HG02938 (cell line): ENCODE results near the gene BID.
"Not testable (repeated sequence)": the region's sequence is repeated elsewhere in the genome, so short reads cannot be mapped to it uniquely, and the experiment has no call there.

Experiments used
- ATAC-seq: cut with Tn5 transposase; IDR thresholded peaks from one replicate; pipeline ENCODE4 v1.9.1; 2021; ENCODE audit warnings: mild to moderate bottlenecking, moderate library complexity; ENCODE audit not compliant: unreplicated experiment

BID gene

DNA sequence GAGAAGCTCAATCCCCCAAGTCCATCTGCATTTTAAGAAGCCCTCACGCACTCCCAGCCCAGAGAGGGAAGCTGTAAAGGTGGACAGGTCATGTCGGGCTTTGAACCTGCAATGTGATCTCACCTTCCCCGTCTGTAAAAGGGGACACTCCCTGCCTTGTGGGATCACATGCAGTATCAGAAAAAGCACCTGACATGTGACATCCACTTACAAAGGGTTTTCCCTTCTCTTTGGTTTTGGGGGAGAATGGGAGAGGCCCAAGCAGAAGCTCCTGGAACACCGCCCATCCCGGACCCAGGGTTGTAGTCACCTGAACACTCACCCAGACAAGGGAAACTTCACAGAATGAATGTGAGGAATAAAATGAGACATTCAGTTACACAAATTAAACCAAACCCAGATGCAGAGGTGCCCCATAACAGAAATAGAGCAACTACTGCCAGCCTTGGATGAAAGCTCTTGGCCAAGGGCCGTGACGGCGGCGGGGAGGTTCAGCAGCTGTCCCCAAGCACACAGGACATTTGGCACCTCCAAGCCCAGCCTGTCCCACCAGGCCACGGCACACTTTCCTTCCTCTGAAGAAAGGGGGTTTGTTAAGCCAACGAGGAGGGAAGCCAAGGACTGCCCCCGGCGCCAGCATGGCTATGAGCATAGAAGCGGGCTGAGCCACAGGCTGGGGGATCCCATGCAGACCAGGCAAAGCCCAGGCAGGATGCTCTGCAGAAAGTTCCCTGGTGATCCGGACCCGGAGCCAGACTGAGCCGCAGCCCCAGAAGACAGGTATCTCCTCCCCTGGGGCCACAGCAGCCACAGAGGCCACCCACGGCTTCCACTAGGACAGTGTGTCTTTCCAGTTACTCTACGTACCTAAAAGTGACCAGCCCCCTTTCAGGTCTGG is 3.8 kb downstream of the BID start:
- no peak for ATAC-seq

- no peak for ATAC-seq
These were observed 4.6 kb downstream of the BID start for GRCh38 chr22:17769716-17770082.

GRCh38 chr22:17769013-17769715 is 5.1 kb downstream of the BID start:
- no peak for ATAC-seq

DNA sequence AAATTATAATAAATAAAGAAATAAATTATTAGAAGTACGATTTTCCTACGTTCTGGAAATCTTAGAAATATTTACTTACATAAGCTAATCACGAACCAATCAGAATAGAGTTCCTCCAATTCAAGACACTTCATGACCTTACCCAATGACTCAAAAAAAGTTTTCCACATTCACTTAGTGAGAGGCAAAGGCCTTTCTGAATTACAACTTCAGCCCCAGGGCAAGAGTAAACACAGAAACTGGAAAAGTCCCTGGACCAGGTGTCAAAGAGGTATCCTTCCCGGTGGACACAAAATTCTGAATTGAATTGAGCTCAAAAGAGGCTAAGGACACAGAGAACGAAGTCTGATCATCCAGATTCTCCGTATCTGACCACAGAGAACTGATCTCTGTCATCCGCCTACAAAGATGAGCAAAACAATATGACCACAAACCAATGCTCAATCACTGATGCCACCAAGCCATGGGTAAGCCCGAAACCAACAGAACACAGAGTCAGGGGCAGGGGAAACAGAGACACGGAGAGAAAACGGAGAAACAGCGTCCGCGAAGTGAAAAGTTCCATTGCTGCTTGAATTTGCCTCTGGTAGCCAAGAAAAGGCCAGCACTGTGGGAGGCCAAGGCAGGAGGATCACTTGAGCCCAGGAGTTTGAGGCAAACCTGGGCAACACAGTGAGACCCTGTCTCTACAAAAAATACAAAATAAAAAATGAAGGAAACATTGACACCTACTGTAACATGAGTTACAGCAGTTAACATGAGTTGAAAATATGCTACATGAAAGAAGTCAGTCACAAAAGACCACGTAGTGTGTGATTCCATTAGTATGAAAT is 6.8 kb downstream of the BID start:
- ATAC-seq: peak; percentile 73

- not testable (repeated sequence) for ATAC-seq
These were observed 9.4 kb downstream of the BID start for GRCh38 chr22:17764852-17765251.

DNA sequence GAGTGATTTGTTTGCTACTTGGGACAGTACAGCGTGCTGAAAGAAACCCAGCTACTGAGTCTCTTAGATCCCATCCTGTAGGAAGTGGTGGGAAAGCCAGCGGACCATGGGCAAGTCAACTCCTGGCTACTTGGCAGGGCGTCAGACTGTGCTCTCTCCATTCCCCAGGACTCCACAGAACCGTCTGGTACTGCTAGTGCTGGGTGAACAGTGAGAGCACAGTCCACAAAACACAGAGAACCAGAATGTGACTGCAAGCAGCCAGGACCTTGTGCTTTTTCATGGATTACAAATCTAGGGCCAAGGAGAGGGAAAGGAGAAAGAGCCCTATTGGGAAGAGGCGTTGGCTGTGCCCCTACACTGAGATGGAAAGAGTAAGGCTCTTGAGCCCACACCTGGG is 10.2 kb downstream of the BID start:
- no peak for ATAC-seq

DNA sequence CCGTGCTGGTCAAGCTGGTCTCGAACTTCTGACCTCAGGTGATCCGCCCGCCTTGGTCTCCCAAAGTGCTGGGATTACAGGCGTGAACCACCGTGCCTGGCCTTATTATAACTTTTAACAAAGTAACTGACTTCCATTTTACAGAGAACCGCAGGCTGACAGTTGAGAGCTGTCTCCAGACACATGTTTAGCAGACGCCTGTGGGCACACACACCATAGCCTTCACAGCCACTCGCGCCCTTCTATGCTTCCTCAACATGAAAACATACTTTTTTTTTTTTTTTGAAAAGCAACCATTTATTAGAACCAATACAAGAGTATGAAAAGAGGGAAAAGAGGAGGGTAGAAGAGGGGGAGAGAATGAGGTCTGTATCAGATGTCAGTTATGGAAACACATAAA is 10.8 kb downstream of the BID start:
- ATAC-seq: not testable (repeated sequence)

- no peak for ATAC-seq
These were observed 13.2 kb downstream of the BID start for GRCh38 chr22:17761138-17761488.

GRCh38 chr22:17754233-17754925 is 19.9 kb downstream of the BID start:
- no peak for ATAC-seq

- ATAC-seq: no peak
These were observed 20.8 kb downstream of the BID start for GRCh38 chr22:17753401-17753989.

GRCh38 chr22:17751596-17751995 is 22.7 kb downstream of the BID start:
- ATAC-seq: no peak

GRCh38 chr22:17749605-17750395 is 24.5 kb downstream of the BID start:
- ATAC-seq: no peak

DNA sequence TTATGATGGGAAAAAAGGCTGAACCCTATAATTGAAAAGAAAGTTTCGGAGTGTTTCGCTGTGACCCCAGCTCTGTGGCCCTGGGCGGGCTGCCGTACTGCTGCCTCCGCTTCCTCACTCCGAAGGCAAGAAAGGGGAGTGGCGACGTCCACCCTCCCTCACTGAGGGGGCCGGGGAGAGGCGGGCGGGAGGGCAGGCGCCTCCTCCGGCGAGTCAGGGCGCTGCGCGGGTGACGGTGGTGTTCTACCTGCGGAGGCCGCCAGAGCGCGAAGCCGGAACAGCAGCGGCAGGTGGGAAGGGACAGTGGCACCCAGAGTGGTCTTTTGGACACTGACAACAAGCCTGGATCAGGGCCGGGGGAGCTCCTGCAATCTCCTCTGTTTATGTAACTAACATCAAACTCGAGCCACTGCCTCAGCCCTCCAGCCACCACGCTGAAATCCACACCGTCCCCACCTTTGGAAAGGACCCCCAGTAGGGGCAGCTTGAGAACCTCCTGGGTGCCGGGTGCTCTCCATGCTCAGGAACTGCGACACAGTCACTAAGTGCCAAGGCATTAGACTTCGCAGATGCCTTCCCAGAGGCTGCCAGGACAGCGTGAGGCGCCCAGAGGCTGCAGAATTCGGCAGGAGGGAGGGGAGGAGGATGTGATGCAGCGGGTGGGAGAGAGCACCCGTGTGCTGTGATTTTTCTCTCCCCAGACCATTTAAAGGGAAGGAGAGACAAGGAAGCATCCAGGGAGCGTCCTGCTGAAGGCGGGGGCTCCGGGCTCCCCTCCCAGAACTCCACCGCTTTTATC is 25.5 kb downstream of the BID start:
- no peak for ATAC-seq

- ATAC-seq: no peak
These were observed 27.4 kb downstream of the BID start for GRCh38 chr22:17746916-17747315.

DNA sequence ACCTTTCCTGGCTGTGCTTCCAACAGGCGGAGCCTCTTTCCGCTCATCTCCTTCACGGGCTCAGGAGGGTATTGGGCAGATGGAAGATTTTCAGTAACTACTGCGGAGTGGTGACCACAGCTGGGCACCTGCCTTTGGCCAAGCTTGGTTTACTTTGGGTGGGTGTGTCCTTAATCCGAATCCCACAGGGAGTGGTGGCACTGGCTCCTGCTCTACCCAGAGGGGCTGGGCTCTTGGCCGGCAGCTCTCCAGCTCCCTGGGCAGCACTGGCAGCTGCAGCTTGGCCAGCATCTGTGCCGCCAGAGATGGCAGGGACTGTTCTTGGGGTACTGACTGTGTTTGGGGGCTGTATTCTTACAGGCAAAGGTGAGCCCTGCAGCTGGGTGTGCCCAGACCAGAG is 29.8 kb downstream of the BID start:
- no peak for ATAC-seq

DNA sequence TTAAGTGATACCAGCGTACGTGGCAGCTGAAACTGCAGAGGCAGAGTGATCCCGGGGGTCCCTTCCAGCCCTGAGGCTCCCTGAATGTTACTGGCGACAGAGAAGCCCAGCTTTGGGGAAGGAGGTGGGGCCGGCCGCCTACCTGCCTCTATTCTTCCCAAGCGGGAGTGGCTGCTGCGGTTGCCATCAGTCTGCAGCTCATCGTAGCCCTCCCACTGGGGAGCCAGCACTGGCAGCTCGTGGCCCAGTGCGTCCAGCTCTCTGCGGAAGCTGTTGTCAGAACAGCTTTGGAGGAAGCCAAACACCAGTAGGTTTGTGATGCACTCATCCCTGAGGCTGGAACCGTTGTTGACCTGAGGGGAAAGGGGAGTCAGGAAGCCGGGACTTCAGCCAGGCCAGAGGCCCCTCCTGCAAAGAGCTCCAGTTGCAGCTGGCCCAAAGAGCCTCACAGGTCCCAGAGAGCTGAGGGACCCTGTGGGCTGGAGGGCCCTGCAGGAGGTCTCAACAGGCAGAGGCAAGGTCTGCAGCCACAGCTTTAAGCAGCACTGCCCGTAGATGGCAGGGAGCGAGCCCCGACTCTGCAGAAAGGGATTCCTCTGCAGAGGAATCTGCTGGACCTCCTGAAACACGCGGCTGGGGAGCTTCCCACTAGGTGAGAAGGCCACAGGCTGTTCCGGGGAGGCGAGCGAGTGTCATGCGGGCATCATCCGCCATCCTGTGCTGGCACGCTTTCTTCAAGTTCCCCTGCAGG is 30.4 kb downstream of the BID start:
- ATAC-seq: no peak

GRCh38 chr22:17742527-17742902 is 31.8 kb downstream of the BID start:
- ATAC-seq: no peak

DNA sequence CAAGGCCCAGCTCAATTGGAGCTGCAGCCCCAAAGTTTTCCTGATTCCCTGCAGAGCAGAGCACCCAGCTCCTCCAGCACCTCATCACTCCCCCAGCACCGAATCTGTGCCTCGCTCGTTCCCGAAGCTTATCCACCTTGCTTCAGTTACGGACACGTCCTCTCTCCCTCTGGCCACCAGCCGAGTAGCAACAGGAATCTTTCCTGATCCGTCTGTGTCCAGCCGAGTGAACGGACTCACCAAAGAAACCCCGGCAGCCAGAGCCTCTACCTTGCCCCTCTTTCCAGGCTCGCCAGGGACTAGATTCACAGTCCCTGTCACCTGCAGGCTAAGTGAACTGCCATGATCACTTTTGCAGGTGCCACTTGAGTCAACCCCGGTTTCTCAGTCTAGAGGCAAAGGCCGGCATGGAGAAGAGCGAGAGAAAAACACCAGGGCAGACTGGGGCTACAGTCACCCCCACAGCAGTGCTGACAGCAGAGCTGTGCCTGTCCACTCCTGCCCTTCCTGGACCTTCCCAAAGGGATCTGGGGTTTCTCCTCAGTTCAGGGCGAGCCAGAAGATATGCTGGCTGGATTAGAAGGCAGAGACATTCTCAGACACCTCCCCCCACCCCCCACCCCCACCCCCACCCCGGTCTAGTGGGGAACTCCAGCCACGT is 32.3 kb downstream of the BID start:
- ATAC-seq: no peak
